Neural crest cell (in vitro differentiated cells): Measurements from ENCODE around the gene DTX3L. TPM values are rescaled to one million over a fixed set of nuclear protein-coding genes. Genes with fewer than 3 reads are reported as not detected.

Experiments used
- DNase-seq: peaks from one replicate; pipeline ENCODE4 v3.0.0; 2021; ENCODE audit warnings: low read depth, mixed read lengths, low spot score
- H3K27ac Mint-ChIP-seq: one replicate; pipeline ENCODE4 v1.8.0; 2021; ENCODE audit warnings: mild to moderate bottlenecking, mixed read lengths; ENCODE audit not compliant: unreplicated experiment
- H3K27me3 Mint-ChIP-seq: 2 replicates; pipeline ENCODE4 v1.8.0; 2021; ENCODE audit warnings: low read depth, mild to moderate bottlenecking, mixed read lengths
- H3K36me3 Mint-ChIP-seq: 2 replicates; pipeline ENCODE4 v1.8.0; 2021; ENCODE audit warnings: low read depth, mild to moderate bottlenecking, mixed read lengths
- H3K4me1 Mint-ChIP-seq: 2 replicates; pipeline ENCODE4 v1.8.0; 2021; ENCODE audit warnings: mixed read lengths
- H3K4me3 Mint-ChIP-seq: one replicate; pipeline ENCODE4 v1.8.0; 2021; ENCODE audit warnings: mild to moderate bottlenecking, mixed read lengths
- H3K9me3 Mint-ChIP-seq: 2 replicates; pipeline ENCODE4 v1.8.0; 2021; ENCODE audit warnings: mixed read lengths
- total RNA-seq: library from RNA; stranded (reverse); gene quantifications from 2 replicates; pipeline ENCODE4 v1.2.1, GENCODE V29; 2021
- TF ChIP-seq, protein P1 (sequence below): fragments of 200-600 bp; sonication (generic); conservative IDR thresholded peaks from 2 replicates; pipeline ENCODE4 v1.5.0; 2021; ENCODE audit warnings: antibody characterized with exemption, mild to moderate bottlenecking

The DTX3L gene
- total RNA-seq, 1 donor from 2014 or later = 4.9 TPM

DNA sequence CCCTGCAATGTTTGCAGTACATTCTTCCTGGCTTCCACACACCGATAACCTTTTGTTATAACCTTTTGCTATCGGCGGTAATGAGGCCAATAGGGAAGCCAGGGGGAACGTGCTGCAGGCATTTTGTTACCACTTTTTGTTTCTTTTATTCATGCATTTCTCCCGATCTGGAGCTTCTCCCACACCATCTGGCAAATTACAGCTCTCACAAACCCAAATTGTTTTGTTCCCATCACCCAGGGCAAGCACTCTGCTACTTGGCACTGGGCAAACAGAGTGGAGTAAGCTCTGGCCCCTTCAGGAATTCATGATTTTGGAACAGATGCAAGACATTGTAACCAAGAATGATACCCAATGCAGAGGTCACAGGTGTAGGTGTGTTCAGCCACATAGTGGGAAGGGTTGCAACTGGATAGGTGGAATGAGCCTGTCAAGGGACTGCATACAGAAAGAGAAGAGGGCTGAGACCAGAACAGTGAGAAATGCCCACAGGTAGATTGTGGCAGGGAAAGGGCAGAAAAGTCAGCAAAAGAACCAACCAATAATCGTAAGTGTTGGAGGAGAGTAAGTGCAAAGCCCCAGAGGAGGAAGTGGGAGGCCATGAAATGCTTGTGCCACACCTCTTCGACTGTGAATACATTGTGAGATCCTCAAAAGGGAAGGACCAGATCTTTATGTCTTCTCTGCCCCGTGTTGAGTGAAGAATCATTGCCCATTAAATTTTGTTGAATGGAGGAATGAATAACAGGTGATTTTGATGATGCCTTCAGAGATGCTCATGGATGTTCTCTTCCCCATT, 59.1 kb downstream of the DTX3L start:
- Mint-ChIP-seq H3K36me3 (no peaks in the 10 kb centered on the region), H3K27me3 (peaks cover 26% of the 10 kb centered on the region), H3K4me1 (no peaks in the 10 kb centered on the region), H3K27ac (no peak overlapping the region), H3K4me3 (no peak overlapping the region), H3K9me3 (no peaks in the 10 kb centered on the region)
- TF ChIP-seq, protein P1, sequence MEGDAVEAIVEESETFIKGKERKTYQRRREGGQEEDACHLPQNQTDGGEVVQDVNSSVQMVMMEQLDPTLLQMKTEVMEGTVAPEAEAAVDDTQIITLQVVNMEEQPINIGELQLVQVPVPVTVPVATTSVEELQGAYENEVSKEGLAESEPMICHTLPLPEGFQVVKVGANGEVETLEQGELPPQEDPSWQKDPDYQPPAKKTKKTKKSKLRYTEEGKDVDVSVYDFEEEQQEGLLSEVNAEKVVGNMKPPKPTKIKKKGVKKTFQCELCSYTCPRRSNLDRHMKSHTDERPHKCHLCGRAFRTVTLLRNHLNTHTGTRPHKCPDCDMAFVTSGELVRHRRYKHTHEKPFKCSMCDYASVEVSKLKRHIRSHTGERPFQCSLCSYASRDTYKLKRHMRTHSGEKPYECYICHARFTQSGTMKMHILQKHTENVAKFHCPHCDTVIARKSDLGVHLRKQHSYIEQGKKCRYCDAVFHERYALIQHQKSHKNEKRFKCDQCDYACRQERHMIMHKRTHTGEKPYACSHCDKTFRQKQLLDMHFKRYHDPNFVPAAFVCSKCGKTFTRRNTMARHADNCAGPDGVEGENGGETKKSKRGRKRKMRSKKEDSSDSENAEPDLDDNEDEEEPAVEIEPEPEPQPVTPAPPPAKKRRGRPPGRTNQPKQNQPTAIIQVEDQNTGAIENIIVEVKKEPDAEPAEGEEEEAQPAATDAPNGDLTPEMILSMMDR = no peak
- no peak for DNase-seq

Other genes with a start within 250 kb of the DTX3L start
- not detected in 2 replicates for gene CSTA, start 239.1 kb upstream of the DTX3L start, total RNA-seq
- 52.5 and 60.1 TPM in 2 replicates for gene MIX23, start 181.1 kb upstream of the DTX3L start, total RNA-seq
- gene FAM162A, start 180.2 kb upstream of the DTX3L start, total RNA-seq = 22.2 and 26.6 TPM in 2 replicates
- gene WDR5B, start 148.3 kb upstream of the DTX3L start, total RNA-seq = 6.8 and 7.3 TPM in 2 replicates
- gene KPNA1, start 49.4 kb upstream of the DTX3L start, total RNA-seq = 86.5 and 86.8 TPM in 2 replicates
- gene PARP9, start within 50 bp of the DTX3L start, total RNA-seq = 2.8 and 3.0 TPM in 2 replicates
- gene PARP15, start 13.3 kb downstream of the DTX3L start, total RNA-seq = 0.09 TPM in 1 of 2 replicates, not detected in the other
- 6.6 TPM in 2 replicates for gene PARP14, start 116.5 kb downstream of the DTX3L start, total RNA-seq
- gene HSPBAP1, start 229.5 kb downstream of the DTX3L start, total RNA-seq = 9.9 and 10.9 TPM in 2 replicates
- 16.4 and 16.6 TPM in 2 replicates for gene SLC49A4, start 230.7 kb downstream of the DTX3L start, total RNA-seq